T-helper 2 cell treated with Interferon-gamma antibody and Interleukin-4, amounts not matched to agents 5 μg/mL and 100 μg/mL, for 36 hours (primary cell): ENCODE measurements around the gene RPUSD3.

Source experiments
- DNase-seq: peaks from one replicate; pipeline ENCODE4 v3.0.0; 2021; ENCODE audit warnings: low spot score
- H3K27ac Mint-ChIP-seq: one replicate; pipeline ENCODE4 v1.8.0; 2021; ENCODE audit warnings: mild to moderate bottlenecking, mixed read lengths
- H3K27me3 Mint-ChIP-seq: one replicate; pipeline ENCODE4 v1.8.0; 2021; ENCODE audit warnings: low read depth, mixed read lengths
- H3K36me3 Mint-ChIP-seq: one replicate; pipeline ENCODE4 v1.8.0; 2021; ENCODE audit warnings: low read depth, mixed read lengths
- H3K4me1 Mint-ChIP-seq: one replicate; pipeline ENCODE4 v1.8.0; 2021; ENCODE audit warnings: low read depth, mixed read lengths
- H3K4me3 Mint-ChIP-seq: one replicate; pipeline ENCODE4 v1.8.0; 2022; ENCODE audit warnings: mild to moderate bottlenecking, moderate library complexity, mixed read lengths
- H3K9me3 Mint-ChIP-seq: one replicate; pipeline ENCODE4 v1.8.0; 2021; ENCODE audit warnings: mixed read lengths

RPUSD3 gene

GRCh38 chr3:9810846-9811245 is 33.0 kb downstream of the RPUSD3 start:
- peaks cover 28% of the 10 kb centered on the region for H3K4me1 Mint-ChIP-seq
- H3K27ac Mint-ChIP-seq, result peak overlapping the region; percentile 33
- no peaks in the 10 kb centered on the region for H3K9me3 Mint-ChIP-seq
- no peak for DNase-seq
- peaks cover 44% of the 10 kb centered on the region for H3K36me3 Mint-ChIP-seq
- H3K27me3 Mint-ChIP-seq, result no peaks in the 10 kb centered on the region
- H3K4me3 Mint-ChIP-seq, result peak overlapping the region; percentile 14

DNA sequence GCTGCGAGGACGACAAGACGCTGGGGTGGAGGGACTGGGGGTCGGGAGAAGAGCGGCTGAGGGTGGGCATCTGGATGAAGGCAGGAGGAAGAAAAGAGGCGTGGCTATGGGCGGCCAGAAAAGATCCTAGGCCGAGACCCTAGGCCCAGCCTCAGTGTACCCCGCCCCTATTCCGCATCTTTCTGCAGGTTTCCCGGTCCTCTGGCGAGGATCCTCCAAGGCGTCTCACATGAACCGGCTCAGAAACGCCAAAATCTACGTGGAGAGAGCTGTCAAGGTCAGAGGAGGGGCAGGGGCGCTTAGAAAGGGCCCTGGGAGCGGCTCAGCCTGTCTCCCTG is 33.4 kb downstream of the RPUSD3 start:
- Mint-ChIP-seq H3K27me3 (no peaks in the 10 kb centered on the region), H3K9me3 (no peaks in the 10 kb centered on the region), H3K36me3 (peaks cover 47% of the 10 kb centered on the region), H3K4me3 (peak overlapping the region; percentile 14), H3K4me1 (peaks cover 28% of the 10 kb centered on the region), H3K27ac (peak overlapping the region; percentile 33)
- DNase-seq, result no peak

GRCh38 chr3:9809615-9810432 is 34.0 kb downstream of the RPUSD3 start, which contains the start of gene TTLL3:
TSS of gene TTLL3 (plus strand) at chr3:9810262. CDS start at chr3:9810662, 400 bp downstream.
- H3K27ac Mint-ChIP-seq, result peak within 1 kb of the TSS; percentile 94
- peaks cover 52% of the 10 kb centered on the region for H3K36me3 Mint-ChIP-seq
- H3K9me3 Mint-ChIP-seq, result no peaks in the 10 kb centered on the region
- H3K27me3 Mint-ChIP-seq, result no peaks in the 10 kb centered on the region
- peaks cover 28% of the 10 kb centered on the region for H3K4me1 Mint-ChIP-seq
- peak; percentile 10 for DNase-seq
- peak within 1 kb of the TSS; percentile 86 for H3K4me3 Mint-ChIP-seq

- H3K27ac Mint-ChIP-seq, result peak overlapping the region; percentile 94
- no peaks in the 10 kb centered on the region for H3K9me3 Mint-ChIP-seq
- peaks cover 28% of the 10 kb centered on the region for H3K4me1 Mint-ChIP-seq
- H3K4me3 Mint-ChIP-seq, result peak overlapping the region; percentile 86
- no peak for DNase-seq
- peaks cover 58% of the 10 kb centered on the region for H3K36me3 Mint-ChIP-seq
- H3K27me3 Mint-ChIP-seq, result no peaks in the 10 kb centered on the region
Observed at GRCh38 chr3:9809239-9809614, 34.6 kb downstream of the RPUSD3 start.

- H3K4me1 Mint-ChIP-seq, result peaks cover 28% of the 10 kb centered on the region
- DNase-seq, result peak; percentile 42
- H3K4me3 Mint-ChIP-seq, result peak overlapping the region; percentile 36
- H3K9me3 Mint-ChIP-seq, result no peaks in the 10 kb centered on the region
- H3K27ac Mint-ChIP-seq, result peak overlapping the region; percentile 94
- peaks cover 66% of the 10 kb centered on the region for H3K36me3 Mint-ChIP-seq
- H3K27me3 Mint-ChIP-seq, result no peaks in the 10 kb centered on the region
Observed at GRCh38 chr3:9808345-9809037, 35.3 kb downstream of the RPUSD3 start.

GRCh38 chr3:9807981-9808344 is 35.8 kb downstream of the RPUSD3 start:
- no peak for DNase-seq
- Mint-ChIP-seq H3K27me3 (no peaks in the 10 kb centered on the region), H3K4me1 (peaks cover 32% of the 10 kb centered on the region), H3K27ac (peak overlapping the region; percentile 94), H3K4me3 (peak overlapping the region; percentile 36), H3K36me3 (peaks cover 67% of the 10 kb centered on the region), H3K9me3 (no peaks in the 10 kb centered on the region)

DNA sequence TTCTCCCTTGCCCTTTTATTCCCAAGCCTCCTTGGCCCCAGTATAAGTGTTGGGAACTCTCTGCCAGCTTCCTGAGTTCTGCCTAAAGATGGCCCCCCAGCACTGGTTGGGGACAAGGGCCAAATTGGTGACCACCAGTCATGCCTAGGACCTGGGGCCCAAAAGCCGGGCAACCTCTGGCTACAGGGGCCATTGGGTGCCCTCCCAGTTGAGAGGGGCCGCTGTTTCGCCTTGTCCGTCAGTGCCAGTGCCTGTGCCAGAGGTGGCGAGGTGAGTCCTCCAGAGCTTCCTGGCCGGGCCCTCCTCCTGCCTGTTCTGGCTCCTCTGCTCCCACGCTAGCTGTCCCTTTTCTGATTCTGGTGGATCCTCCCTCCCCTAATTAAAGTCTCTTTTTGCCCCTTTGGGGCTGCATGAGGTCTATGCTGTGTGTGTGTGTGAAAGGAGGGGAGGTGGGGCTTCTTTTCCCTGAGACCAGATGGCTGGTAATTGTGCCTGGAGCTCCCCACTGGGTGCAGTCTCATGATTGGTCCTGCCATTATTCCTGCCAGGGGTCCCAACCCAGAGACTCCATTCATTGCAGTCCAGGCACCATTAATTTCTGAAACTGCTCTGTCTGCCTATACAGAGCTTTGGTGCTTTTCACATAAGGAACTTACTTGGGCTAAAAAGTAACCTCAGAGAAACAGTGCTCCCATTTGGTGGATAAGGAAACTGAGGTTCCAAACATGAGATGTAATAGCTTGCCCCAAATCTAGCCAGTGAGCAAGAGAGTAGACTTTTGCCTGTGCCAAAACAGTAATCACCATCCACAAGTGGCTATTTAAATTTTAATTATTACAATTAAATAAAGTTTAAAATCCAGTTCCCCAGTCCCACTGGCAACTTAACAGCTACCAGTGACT is 36.9 kb downstream of the RPUSD3 start:
- Mint-ChIP-seq H3K36me3 (peaks cover 67% of the 10 kb centered on the region), H3K27me3 (no peaks in the 10 kb centered on the region), H3K4me3 (no peak overlapping the region), H3K9me3 (no peaks in the 10 kb centered on the region), H3K27ac (no peak overlapping the region), H3K4me1 (peaks cover 32% of the 10 kb centered on the region)
- no peak for DNase-seq

DNA sequence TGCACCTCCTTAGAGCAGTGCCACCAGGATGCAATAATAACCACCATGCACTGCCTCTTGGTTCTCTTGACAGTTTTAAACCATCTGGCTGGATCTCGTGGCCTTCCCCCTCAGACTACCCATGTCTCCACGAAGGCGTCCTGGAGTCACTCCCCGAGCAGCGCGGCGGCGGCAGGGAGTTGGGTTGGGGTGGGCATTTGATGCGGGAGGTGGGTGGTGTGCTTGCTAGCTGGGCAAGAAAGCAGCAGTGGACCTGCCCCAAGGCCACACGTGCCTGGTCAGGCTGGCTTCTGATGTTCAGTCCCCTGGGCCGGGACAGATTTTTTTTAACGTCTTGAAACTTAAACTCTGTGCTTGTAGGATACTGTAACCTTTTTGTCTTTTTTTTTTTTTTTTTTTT is 37.7 kb downstream of the RPUSD3 start:
- Mint-ChIP-seq H3K4me3 (no peak overlapping the region), H3K4me1 (peaks cover 31% of the 10 kb centered on the region), H3K27me3 (no peaks in the 10 kb centered on the region), H3K27ac (no peak overlapping the region), H3K9me3 (no peaks in the 10 kb centered on the region), H3K36me3 (peaks cover 66% of the 10 kb centered on the region)
- no peak for DNase-seq

GRCh38 chr3:9804996-9805395 is 38.8 kb downstream of the RPUSD3 start:
- DNase-seq, result no peak
- Mint-ChIP-seq H3K4me1 (peaks cover 25% of the 10 kb centered on the region), H3K9me3 (no peaks in the 10 kb centered on the region), H3K4me3 (no peak overlapping the region), H3K36me3 (peaks cover 70% of the 10 kb centered on the region), H3K27ac (no peak overlapping the region), H3K27me3 (no peaks in the 10 kb centered on the region)

- Mint-ChIP-seq H3K36me3 (peaks cover 73% of the 10 kb centered on the region), H3K9me3 (no peaks in the 10 kb centered on the region), H3K4me3 (no peak overlapping the region), H3K27ac (no peak overlapping the region), H3K27me3 (no peaks in the 10 kb centered on the region), H3K4me1 (peaks cover 13% of the 10 kb centered on the region)
- DNase-seq, result no peak
Observed at GRCh38 chr3:9803494-9803893, 40.3 kb downstream of the RPUSD3 start.

GRCh38 chr3:9800529-9800928 is 43.3 kb downstream of the RPUSD3 start:
- no peak overlapping the region for H3K4me3 Mint-ChIP-seq
- H3K4me1 Mint-ChIP-seq, result peaks cover 15% of the 10 kb centered on the region
- H3K36me3 Mint-ChIP-seq, result peaks cover 69% of the 10 kb centered on the region
- H3K9me3 Mint-ChIP-seq, result no peaks in the 10 kb centered on the region
- no peak overlapping the region for H3K27ac Mint-ChIP-seq
- DNase-seq, result no peak
- H3K27me3 Mint-ChIP-seq, result no peaks in the 10 kb centered on the region

GRCh38 chr3:9797196-9797945 is 46.4 kb downstream of the RPUSD3 start:
- H3K4me3 Mint-ChIP-seq, result no peak overlapping the region
- no peaks in the 10 kb centered on the region for H3K9me3 Mint-ChIP-seq
- H3K36me3 Mint-ChIP-seq, result peaks cover 61% of the 10 kb centered on the region
- DNase-seq, result no peak
- H3K27me3 Mint-ChIP-seq, result no peaks in the 10 kb centered on the region
- no peak overlapping the region for H3K27ac Mint-ChIP-seq
- H3K4me1 Mint-ChIP-seq, result peaks cover 25% of the 10 kb centered on the region

GRCh38 chr3:9795207-9795606 is 48.6 kb downstream of the RPUSD3 start:
- Mint-ChIP-seq H3K27me3 (no peaks in the 10 kb centered on the region), H3K27ac (peak overlapping the region; percentile 49), H3K9me3 (no peaks in the 10 kb centered on the region), H3K4me1 (peaks cover 38% of the 10 kb centered on the region), H3K36me3 (peaks cover 56% of the 10 kb centered on the region), H3K4me3 (peak overlapping the region; percentile 71)
- DNase-seq, result no peak
